DOHH2 (cell line): ENCODE data around the gene TP53I11.

Experiments used
- CTCF ChIP-seq: fragments of 200-600 bp; sonication (generic); IDR thresholded peaks from one replicate; pipeline ENCODE4 v1.5.1; 2014; ENCODE audit warnings: antibody characterized with exemption, mild to moderate bottlenecking, low read depth, low read length; ENCODE audit not compliant: poor library complexity, severe bottlenecking
- EZH2phosphoT487 ChIP-seq: fragments of 200-600 bp; sonication (generic); IDR thresholded peaks from 2 replicates; pipeline ENCODE4 v1.6.1; 2017; ENCODE audit warnings: borderline replicate concordance, mild to moderate bottlenecking, antibody characterized with exemption, low read length, moderate library complexity, mixed read lengths

- TF ChIP-seq CTCF (no peak), EZH2phosphoT487 (no peak)
These were observed 1.4 kb upstream of the TP53I11 start for GRCh38 chr11:44952082-44952481.
